GM19035 (cell line): ENCODE measurements around the gene OTOR.

Source experiments
- ATAC-seq: cut with Tn5 transposase; IDR thresholded peaks from one replicate; pipeline ENCODE4 v1.9.1; 2021; ENCODE audit not compliant: unreplicated experiment

Gene OTOR

GRCh38 chr20:16747291-16747811, 807 bp upstream of the OTOR start:
- ATAC-seq = no peak

GRCh38 chr20:16749573-16749972, 1.4 kb downstream of the OTOR start:
- ATAC-seq = no peak

DNA sequence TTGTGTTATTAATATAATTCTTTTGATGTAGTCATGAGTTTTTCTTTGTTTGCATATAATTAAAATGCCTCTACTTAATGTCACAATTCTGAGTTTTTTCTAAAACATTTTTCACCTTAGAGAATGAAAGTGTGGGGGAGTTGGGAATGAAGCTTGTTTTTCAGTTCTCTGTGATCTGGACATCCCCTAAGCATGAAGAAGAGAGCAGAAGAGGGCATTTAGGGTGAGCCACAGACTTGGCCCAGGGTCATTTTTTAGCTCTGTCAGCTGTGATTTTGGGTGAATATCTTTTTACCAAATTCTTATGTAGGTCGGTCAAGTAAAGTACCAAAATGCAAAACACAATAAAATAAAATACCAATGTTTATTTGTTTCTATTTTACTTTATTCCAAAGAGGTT, 3.9 kb downstream of the OTOR start:
- ATAC-seq = no peak

GRCh38 chr20:16752901-16753300, 4.7 kb downstream of the OTOR start:
- ATAC-seq = no peak

DNA sequence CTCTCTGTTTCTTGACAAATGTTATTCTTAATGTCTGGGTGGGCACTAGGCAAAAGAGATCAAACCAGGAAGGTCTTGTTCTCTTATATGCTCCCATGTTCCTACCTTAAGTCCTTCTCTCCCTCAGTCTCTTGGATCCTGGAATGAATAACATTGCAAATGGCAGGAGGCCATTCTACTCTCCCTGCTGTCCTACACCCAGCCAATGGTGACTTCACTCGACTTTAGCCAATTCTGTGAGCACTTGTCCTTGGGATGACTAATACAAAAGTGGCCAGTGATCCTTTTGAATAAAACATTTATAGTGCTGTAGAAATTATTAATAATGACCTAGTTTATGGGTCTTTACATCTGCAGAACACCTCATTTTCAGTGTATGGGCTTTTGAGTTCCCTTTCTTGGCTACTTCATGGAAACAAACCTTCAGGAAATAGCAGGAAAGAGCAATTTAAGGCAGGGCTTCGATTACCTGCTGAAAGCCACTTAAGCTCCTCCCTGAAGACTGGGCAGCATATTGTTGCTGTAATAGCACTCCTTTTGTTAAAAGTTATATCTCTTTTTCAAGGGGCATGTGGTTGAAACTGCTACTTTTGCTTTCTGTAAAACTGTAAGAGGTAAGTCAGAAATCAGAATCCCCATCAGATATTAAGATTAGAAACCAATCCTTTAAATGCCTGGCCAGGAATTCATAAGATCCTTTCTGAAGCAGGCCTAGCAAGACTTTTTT, 10.5 kb downstream of the OTOR start:
- ATAC-seq = no peak

DNA sequence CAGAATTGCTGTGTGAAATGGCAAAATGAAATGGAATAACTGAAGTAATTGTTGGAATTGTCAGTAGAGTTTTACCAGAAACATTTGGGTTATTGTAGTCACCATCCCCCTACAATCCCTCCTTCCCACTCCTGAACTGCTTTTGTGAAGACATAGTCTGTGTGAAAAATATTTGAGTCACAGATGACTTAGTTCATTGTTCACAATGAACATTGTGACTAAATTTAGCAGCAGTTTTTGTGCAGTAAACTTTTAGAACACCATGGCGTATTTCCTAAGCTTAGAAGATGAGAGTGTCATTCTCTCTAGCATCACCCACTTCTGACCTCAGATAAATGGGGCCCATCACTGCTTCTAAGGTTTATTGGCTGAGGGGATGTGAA, 11.0 kb downstream of the OTOR start:
- ATAC-seq = no peak

GRCh38 chr20:16760431-16761304, 12.5 kb downstream of the OTOR start:
- ATAC-seq = peak; percentile 21

DNA sequence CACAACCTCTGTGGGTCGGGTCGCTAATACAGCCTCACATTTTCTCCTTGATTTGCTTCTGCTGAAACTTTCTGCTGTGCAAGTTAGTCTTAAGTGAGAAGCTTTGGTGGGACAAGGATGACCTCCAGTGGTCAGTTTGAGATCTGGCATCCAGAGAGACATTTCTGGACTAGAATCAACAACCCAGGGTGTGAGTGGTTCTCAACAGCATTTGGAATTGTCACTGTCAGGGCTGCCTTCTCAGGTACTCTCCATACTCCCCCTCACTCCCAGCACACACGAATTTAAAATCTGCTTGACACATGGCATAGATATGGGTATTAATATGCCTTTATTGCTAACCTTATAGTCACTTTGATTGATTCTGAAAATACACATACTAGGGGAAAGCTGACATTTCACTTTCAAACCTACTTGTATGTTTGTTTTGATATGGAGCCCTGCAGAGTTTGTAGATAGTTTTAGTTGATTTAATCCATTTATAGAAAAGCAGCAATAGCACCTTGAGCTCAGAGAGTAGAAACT, 13.2 kb downstream of the OTOR start:
- peak; percentile 67 for ATAC-seq

- ATAC-seq = no peak
Measured at GRCh38 chr20:16764560-16764959, 16.4 kb downstream of the OTOR start.

DNA sequence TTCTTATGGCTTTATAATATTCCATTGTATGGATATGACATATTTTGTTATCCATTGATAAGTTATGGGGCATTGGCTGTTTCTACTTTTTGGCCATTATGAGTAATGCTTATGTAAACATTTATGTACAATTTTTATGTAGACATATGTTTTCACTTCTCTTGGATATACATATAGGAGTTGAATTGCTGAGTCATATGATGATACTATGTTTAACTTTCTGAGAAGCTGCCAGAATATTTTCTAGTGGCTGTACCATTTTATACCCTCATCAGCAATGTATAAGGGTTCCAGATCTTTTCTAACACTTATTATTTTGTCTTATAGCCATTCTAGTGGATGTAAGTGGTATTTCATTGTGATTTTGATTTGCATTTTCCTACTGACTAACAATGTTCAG, 23.1 kb downstream of the OTOR start:
- ATAC-seq = no peak

DNA sequence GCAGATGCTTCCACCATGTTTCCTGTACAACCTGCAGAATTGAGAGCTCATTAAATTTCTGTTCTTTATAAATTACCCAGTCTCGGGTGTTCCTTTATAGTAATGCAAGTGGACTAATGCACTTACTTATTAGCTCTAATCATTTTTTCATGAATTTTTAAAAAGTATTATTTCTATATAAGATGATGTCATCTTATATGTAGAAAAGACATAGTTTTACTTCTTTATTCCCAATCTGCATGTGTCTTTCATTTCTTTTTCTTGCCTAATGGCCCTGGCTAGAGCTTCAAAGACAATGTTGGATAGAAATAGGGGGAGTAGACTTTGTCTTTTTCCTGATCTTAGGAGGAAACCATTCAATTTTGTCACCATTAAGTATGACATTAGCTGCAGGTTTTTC, 27.8 kb downstream of the OTOR start:
- no peak for ATAC-seq

DNA sequence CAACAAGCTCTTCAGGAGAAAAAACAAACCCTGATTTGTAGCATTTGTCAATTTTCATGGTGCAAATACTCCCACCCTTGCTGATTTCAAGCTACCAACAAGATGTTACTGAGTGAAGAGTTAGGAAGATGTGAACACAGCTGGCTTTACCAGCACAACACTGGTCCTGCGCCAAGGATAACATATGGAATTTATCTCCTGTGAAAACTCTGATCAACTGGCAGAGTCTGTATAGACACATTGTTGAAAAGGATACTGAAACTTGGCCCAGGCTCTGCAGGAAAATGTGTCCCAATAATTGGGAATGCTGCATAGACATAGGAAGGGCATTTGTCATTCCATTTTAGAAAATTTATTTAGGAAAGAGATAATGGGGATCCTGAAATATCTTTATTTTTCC, 29.0 kb downstream of the OTOR start:
- no peak for ATAC-seq

DNA sequence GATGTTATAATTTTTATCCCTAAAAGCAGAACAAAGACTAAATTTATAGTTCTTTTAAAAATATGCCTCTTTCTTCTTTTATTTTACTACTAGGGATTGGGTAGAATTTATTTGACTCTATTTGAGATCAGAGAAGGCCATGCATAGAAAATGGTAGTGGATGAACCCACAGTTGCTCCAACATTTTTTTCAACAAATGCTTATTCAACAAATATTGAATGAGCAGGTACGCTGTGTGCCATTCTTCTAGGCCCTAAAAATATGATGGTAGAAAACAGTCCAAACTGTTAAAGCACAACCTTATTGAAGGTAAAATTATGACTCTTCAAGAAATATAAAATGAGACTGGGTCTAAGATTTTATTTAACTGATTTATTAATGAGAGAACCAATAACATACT, 30.0 kb downstream of the OTOR start:
- ATAC-seq = no peak

GRCh38 chr20:16781496-16781895, 33.3 kb downstream of the OTOR start:
- no peak for ATAC-seq

DNA sequence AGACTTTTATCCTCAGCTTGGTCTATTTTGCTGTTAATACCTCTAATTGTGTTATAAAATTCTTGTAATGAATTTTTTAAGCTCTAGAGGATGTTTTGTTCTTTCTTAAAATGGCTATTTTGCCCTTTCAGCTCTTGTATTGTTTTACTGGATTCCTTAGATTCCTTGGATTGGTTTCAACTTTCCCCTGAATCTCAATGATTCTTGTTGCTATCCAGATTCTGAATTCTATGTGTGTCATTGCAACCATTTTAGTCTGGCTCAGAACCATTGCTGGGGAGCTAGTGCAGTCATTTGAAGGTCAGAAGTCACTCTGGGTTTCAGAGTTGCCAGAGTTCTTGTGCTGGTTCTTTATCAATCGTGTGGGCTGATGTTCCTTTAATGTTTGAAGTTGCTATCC, 37.1 kb downstream of the OTOR start:
- ATAC-seq = no peak
